K562 (cell line): ENCODE measurements around the gene ELF2. TPM values are rescaled to one million over a fixed set of nuclear protein-coding genes. Genes with fewer than 3 reads are reported as not detected.

Source experiments
- ATAC-seq: fragments of 200-7000 bp; cut with Tn5 transposase; 3 replicates; pipeline ENCODE4 v1.9.1; 2020; ENCODE audit warnings: moderate library complexity
- BruUV-seq: library from RNA; stranded (reverse); fragments of 400-500 nt; replicated peaks from 2 replicates; lab custom pipeline; 2021; lab: Mats Ljungman, UMichigan
- CTCF ChIA-PET: fragments of 300-600 bp; formaldehyde crosslinking; extraction: SDS; loops from one replicate; lab custom pipeline; 2021; ENCODE audit warnings: low intra/inter-chr PET ratio; lab: Yijun Ruan, JAX
- POLR2A ChIA-PET: fragments of 300-600, 350-650 bp; sonication (Branson Sonifier 250); formaldehyde crosslinking; extraction: SDS; loops from one replicate; lab custom pipeline; 2021; ENCODE audit warnings: antibody characterized with exemption, inconsistent platforms; lab: Yijun Ruan, JAX
- DNase-seq, 4 experiments: peaks; one replicate each; pipeline versions ENCODE4 v3.0.0 to v3.0.0-alpha.2; 2011 to 2018; ENCODE audit warnings: low spot score in 3 of 4, mixed read lengths in 3 of 4; ENCODE audit errors: extremely low read depth in 1 of 4
- FAIRE-seq: peaks from 2 replicates; lab custom pipeline; 2011; peaks lifted over from hg19 to GRCh38; lab: Jason Lieb, UNC
- H2AFZ ChIP-seq: 2 replicates; pipeline ENCODE4 v1.6.0; 2011; ENCODE audit warnings: low read depth, low read length, control low read depth, inconsistent platforms
- H3K27ac ChIP-seq: fragments of 200-600 bp; 3 replicates; pipeline ENCODE4 v1.8.0; 2011; ENCODE audit warnings: low read depth, mild to moderate bottlenecking, control low read depth, inconsistent platforms, low read length, moderate library complexity, mixed read lengths; ENCODE audit errors: extremely low read depth
- H3K27me3 ChIP-seq, 2 experiments: fragments of 300-600 bp in 1 of 2; 2 replicates in 1 of 2; 3 replicates in 1 of 2; pipeline versions ENCODE4 v1.6.0 to v1.8.0; 2011; ENCODE audit warnings: inconsistent platforms in 2 of 2, low read length in 2 of 2, mild to moderate bottlenecking in 1 of 2, mixed read lengths in 1 of 2, moderate library complexity in 1 of 2; ENCODE audit not compliant: control insufficient read depth in 2 of 2, insufficient read depth in 2 of 2
- H3K36me3 ChIP-seq: fragments of 300-600 bp; 3 replicates; pipeline ENCODE4 v1.8.0; 2011; ENCODE audit warnings: mild to moderate bottlenecking, low read length, inconsistent platforms; ENCODE audit not compliant: control insufficient read depth, insufficient read depth
- H3K4me1 ChIP-seq, 2 experiments: fragments of 200-600 bp in 1 of 2; replicated peaks in 1 of 2; 2 replicates in 1 of 2; 3 replicates in 1 of 2; pipeline versions ENCODE4 v1.5.1 to v1.8.0; 2011; ENCODE audit warnings: inconsistent platforms in 2 of 2, low read length in 2 of 2, mild to moderate bottlenecking in 1 of 2, mixed read lengths in 1 of 2, moderate library complexity in 1 of 2; ENCODE audit not compliant: control insufficient read depth in 2 of 2, insufficient read depth in 2 of 2
- H3K4me2 ChIP-seq: 2 replicates; pipeline ENCODE4 v1.6.1; 2011; ENCODE audit warnings: low read length, control low read depth, inconsistent platforms, mixed read lengths; ENCODE audit not compliant: insufficient read depth
- H3K4me3 ChIP-seq: fragments of 200-600 bp; sonication (generic), shearing (Covaris generic); 2 replicates; pipeline ENCODE4 v1.5.1; 2016; ENCODE audit warnings: control low read depth, inconsistent platforms
- H3K79me2 ChIP-seq: fragments of 200-600 bp; 3 replicates; pipeline ENCODE4 v1.8.0; 2011; ENCODE audit warnings: low read length, inconsistent platforms; ENCODE audit not compliant: control insufficient read depth, insufficient read depth
- H3K9ac ChIP-seq, 2 experiments: 2 replicates each; pipeline versions ENCODE4 v1.6.0 to v1.6.1; 2011; ENCODE audit warnings: low read depth in 2 of 2, low read length in 2 of 2, control low read depth in 1 of 2, inconsistent platforms in 1 of 2, mild to moderate bottlenecking in 1 of 2, mixed read lengths in 1 of 2; ENCODE audit not compliant: insufficient read depth in 1 of 2
- H3K9me1 ChIP-seq: one replicate; pipeline ENCODE4 v1.6.0; 2011; ENCODE audit warnings: inconsistent platforms, mild to moderate bottlenecking, low read length, moderate library complexity; ENCODE audit not compliant: control insufficient read depth, insufficient read depth
- H3K9me3 ChIP-seq: replicated peaks from 2 replicates; pipeline ENCODE4 v1.5.1; 2011; ENCODE audit warnings: low read depth, low read length, inconsistent platforms; ENCODE audit not compliant: control insufficient read depth, insufficient read depth
- H4K20me1 ChIP-seq: replicated peaks from 2 replicates; pipeline ENCODE4 v1.6.1; 2011; ENCODE audit warnings: low read length, inconsistent platforms, mixed read lengths; ENCODE audit not compliant: control insufficient read depth, insufficient read depth
- BRD9 ChIP-seq: fragments of 450-650 bp; IDR thresholded peaks from 2 replicates; pipeline ENCODE4 v1.6.1; 2018; ENCODE audit warnings: low read depth; ENCODE audit not compliant: partially characterized antibody
- CHD1 ChIP-seq: fragments of 200-600 bp; sonication (generic); IDR thresholded peaks from one replicate; pipeline ENCODE4 v1.6.1; 2012; ENCODE audit warnings: mild to moderate bottlenecking, moderate library complexity, low read length, inconsistent platforms
- DDX20 ChIP-seq: fragments of 450-650 bp; IDR thresholded peaks from 2 replicates; pipeline ENCODE4 v1.6.1; 2016; ENCODE audit warnings: missing genetic modification characterization, low read depth, mild to moderate bottlenecking, missing compliant biosample characterization, moderate library complexity
- L3MBTL2 ChIP-seq: fragments of 450-650 bp; IDR thresholded peaks from 2 replicates; pipeline ENCODE4 v1.6.1; 2016; ENCODE audit warnings: mild to moderate bottlenecking, moderate library complexity
- SMAD4 ChIP-seq: fragments of 250-450 bp; sonication (Bioruptor Pico); conservative IDR thresholded peaks from 2 replicates; pipeline ENCODE4 v1.8.0; 2021; ENCODE audit warnings: inconsistent platforms, mild to moderate bottlenecking, moderate library complexity
- SRSF3 ChIP-seq: fragments of 200-400 bp; formaldehyde crosslinking; IDR thresholded peaks from 2 replicates; pipeline ENCODE4 v1.6.1; 2016; ENCODE audit warnings: mild to moderate bottlenecking, low read length, moderate library complexity; ENCODE audit not compliant: insufficient read depth
- ZFP36 ChIP-seq: fragments of 150-350 bp; IDR thresholded peaks from 2 replicates; pipeline ENCODE4 v1.6.1; 2018; ENCODE audit warnings: low read length, low read depth; ENCODE audit not compliant: partially characterized antibody
- ZNF197 ChIP-seq: fragments of 200-800 bp; sonication (Bioruptor generic); IDR thresholded peaks from 2 replicates; pipeline ENCODE4 v1.6.1; 2016; ENCODE audit warnings: low read depth, missing genetic modification characterization, missing compliant biosample characterization
- ZNF507 ChIP-seq: conservative IDR thresholded peaks from 2 replicates; pipeline ENCODE4 v1.6.1; 2017; ENCODE audit warnings: missing genetic modification characterization, missing compliant biosample characterization
- WGBS: fragments of 100-300 bp; shearing (Covaris generic); methylation state at CpG from one replicate; pipeline ENCODE4 v1.1.6; 2016; ENCODE audit warnings: low coverage, mixed read lengths; ENCODE audit not compliant: insufficient coverage; ENCODE audit errors: missing lambda C conversion rate; 5-methylcytosine and 5-hydroxymethylcytosine counted together
- in situ Hi-C: fragments of 300-500 bp; cut with MboI; formaldehyde crosslinking; loops from 4 replicates; pipeline ENCODE4 v1.15.0; 2018; ENCODE audit warnings: inconsistent platforms, mixed read lengths
- intact Hi-C: fragments of 100-400 bp; cut with micrococcal nuclease; formaldehyde crosslinking; loops from 2 replicates; pipeline ENCODE4 v1.14.2; 2022
- polyA plus RNA-seq, 8 experiments: library from polyadenylated mRNA; depleted of rRNA in 4 of 8; stranded (reverse) in 5 of 8; unstranded in 3 of 8; fragments of >200 nt; fragmentation: Nextera tagmentation in 2 of 8; fragmentation: Illumina TruSeq in 1 of 8; extraction: Ambion mirVana in 2 of 8; extraction: Trizol in 1 of 8; gene quantifications; 2 replicates each; pipeline versions ENCODE4 v1.2.1 to v1.2.3, GENCODE V29; 2011 to 2014; ENCODE audit warnings: inconsistent platforms in 1 of 8, missing spikeins in 1 of 8
- total RNA-seq, 7 experiments: library from RNA; depleted of rRNA in 6 of 7; stranded (reverse); fragments of >200 nt in 6 of 7; fragmentation: Illumina TruSeq in 2 of 7; extraction: Trizol in 2 of 7; gene quantifications; 2 replicates each; pipeline versions ENCODE4 v1.2.1 to v1.2.3, GENCODE V29; 2011 to 2021; ENCODE audit warnings: low replicate concordance in 1 of 7

The ELF2 gene
- total and polyA plus RNA-seq, 9 of the 15 experiments (the other 6 are each of a cell fraction or from before 2014, with no cell fraction given) = 9.4 to 58.7 (median 41.6) TPM

- DNase-seq (no peak), FAIRE-seq (no peak), ATAC-seq (no peak)
- H3K4me3 ChIP-seq = no peak overlapping the region
- H3K27ac ChIP-seq = no peak overlapping the region
- no peaks in the 10 kb centered on the region for H3K9me1 ChIP-seq
- H3K4me2 ChIP-seq = no peak overlapping the region
- no TSS peak for BruUV-seq
- H3K9ac ChIP-seq = no peak overlapping the region
- ChIA-PET POLR2A (interaction anchor here (0.6 to 1.0 kb wide), 2 partner anchors 9 to 170 kb away, joined by 3 to 4 read pairs; partner anchors contain the start of gene NAA15), CTCF (no interaction called here)
- no peaks in the 10 kb centered on the region for H4K20me1 ChIP-seq
- WGBS = 78% methylated on average over 3 of the region's 3 CpGs
- no peaks in the 10 kb centered on the region for H3K27me3 ChIP-seq
- peaks cover 12% of the 10 kb centered on the region; the same call in 2 of the 3 replicates for H3K36me3 ChIP-seq
- H2AFZ ChIP-seq = no peak overlapping the region
- H3K79me2 ChIP-seq = no peaks in the 10 kb centered on the region; the same call in 2 of the 3 replicates
- in situ Hi-C loops = no loop called here
- no peaks in the 10 kb centered on the region for H3K9me3 ChIP-seq
- H3K4me1 ChIP-seq = no peaks in the 10 kb centered on the region
- intact Hi-C loops = no loop called here
- no peak for TF ChIP-seq L3MBTL2
- TF ChIP-seq SRSF3 = no peak
- no peak for TF ChIP-seq BRD9
- no peak for TF ChIP-seq ZNF197 (CRISPR knock-in tag)
- TF ChIP-seq ZNF507 (tag) = no peak
- TF ChIP-seq SMAD4 = no peak
- no peak for TF ChIP-seq ZFP36
- TF ChIP-seq DDX20 (tag) = no peak
- TF ChIP-seq CHD1 = no peak
These were observed 45.7 kb downstream of the ELF2 start for GRCh38 chr4:139131209-139131870.
